ENCODE data around the gene ADPRH.

- TF ChIP-seq POLR2AphosphoS5 (IDR thresholded peaks at IDR 0.05) = no peak
- TF ChIP-seq, protein P1, sequence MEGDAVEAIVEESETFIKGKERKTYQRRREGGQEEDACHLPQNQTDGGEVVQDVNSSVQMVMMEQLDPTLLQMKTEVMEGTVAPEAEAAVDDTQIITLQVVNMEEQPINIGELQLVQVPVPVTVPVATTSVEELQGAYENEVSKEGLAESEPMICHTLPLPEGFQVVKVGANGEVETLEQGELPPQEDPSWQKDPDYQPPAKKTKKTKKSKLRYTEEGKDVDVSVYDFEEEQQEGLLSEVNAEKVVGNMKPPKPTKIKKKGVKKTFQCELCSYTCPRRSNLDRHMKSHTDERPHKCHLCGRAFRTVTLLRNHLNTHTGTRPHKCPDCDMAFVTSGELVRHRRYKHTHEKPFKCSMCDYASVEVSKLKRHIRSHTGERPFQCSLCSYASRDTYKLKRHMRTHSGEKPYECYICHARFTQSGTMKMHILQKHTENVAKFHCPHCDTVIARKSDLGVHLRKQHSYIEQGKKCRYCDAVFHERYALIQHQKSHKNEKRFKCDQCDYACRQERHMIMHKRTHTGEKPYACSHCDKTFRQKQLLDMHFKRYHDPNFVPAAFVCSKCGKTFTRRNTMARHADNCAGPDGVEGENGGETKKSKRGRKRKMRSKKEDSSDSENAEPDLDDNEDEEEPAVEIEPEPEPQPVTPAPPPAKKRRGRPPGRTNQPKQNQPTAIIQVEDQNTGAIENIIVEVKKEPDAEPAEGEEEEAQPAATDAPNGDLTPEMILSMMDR (IDR thresholded peaks at IDR 0.05) = no peak
Observed at GRCh38 chr3:119628816-119629445, 49.6 kb downstream of the ADPRH start.
